Suprapubic skin (tissue), 4 donors: ENCODE data around the gene CMYA5. TPM values are rescaled to one million over a fixed set of nuclear protein-coding genes. Genes with fewer than 3 reads are reported as not detected.
A peak's percentile ranks its signal among the peaks of the same experiment; 100 is the strongest.

Source experiments
- DNase-seq, 2 donors: peaks; one replicate each; pipeline ENCODE4 v3.0.0-alpha.2; 2019; ENCODE audit warnings: low spot score in 2 of 2
- H3K27ac ChIP-seq: fragments of 200-600 bp; sonication (generic); one replicate; pipeline ENCODE4 v1.5.1; 2019
- H3K27me3 ChIP-seq: fragments of 200-600 bp; sonication (generic); one replicate; pipeline ENCODE4 v1.5.1; 2019
- H3K36me3 ChIP-seq: fragments of 200-600 bp; sonication (generic); one replicate; pipeline ENCODE4 v1.5.1; 2019
- H3K4me1 ChIP-seq: fragments of 200-600 bp; sonication (generic); one replicate; pipeline ENCODE4 v1.5.1; 2019
- H3K4me3 ChIP-seq: fragments of 200-600 bp; sonication (generic); one replicate; pipeline ENCODE4 v1.5.1; 2019; ENCODE audit warnings: mild to moderate bottlenecking
- H3K9me3 ChIP-seq: fragments of 200-600 bp; sonication (generic); one replicate; pipeline ENCODE4 v1.5.1; 2019
- CTCF ChIP-seq, 2 donors: fragments of 200-600 bp in 1 of 2; fragments of 450-650 bp in 1 of 2; sonication (generic) in 1 of 2; IDR thresholded peaks; one replicate each; pipeline ENCODE4 v1.5.1; 2016 to 2019; ENCODE audit warnings: antibody characterized with exemption in 2 of 2, mild to moderate bottlenecking in 1 of 2, moderate library complexity in 1 of 2
- EP300 ChIP-seq: sonication (generic); formaldehyde crosslinking; IDR thresholded peaks from one replicate; pipeline ENCODE4 v1.6.1; 2017; ENCODE audit warnings: antibody characterized with exemption
- POLR2A ChIP-seq, 2 donors: fragments of 450-650 bp; IDR thresholded peaks; one replicate each; pipeline ENCODE4 v1.6.1; 2017; ENCODE audit warnings: antibody characterized with exemption in 2 of 2, mild to moderate bottlenecking in 2 of 2, moderate library complexity in 2 of 2
- POLR2AphosphoS5 ChIP-seq, 3 donors: sonication (generic); formaldehyde crosslinking; IDR thresholded peaks; one replicate each; pipeline ENCODE4 v1.6.1; 2017; ENCODE audit warnings: antibody characterized with exemption in 3 of 3
- WGBS: methylation state at CpG from one replicate; pipeline ENCODE4 v1.1.5; 2018; 5-methylcytosine and 5-hydroxymethylcytosine counted together
- total RNA-seq, 4 donors: library from RNA; depleted of rRNA; stranded (reverse); fragments of >200 nt; gene quantifications; one replicate each; pipeline ENCODE4 v1.1.0, GENCODE V29; 2016

Gene CMYA5
- total RNA-seq, 4 donors from 2014 or later: 8.1 to 24.9 (median 10.4) TPM

- Histone ChIP-seq H3K27ac (no peak overlapping the region), H3K9me3 (no peaks in the 10 kb centered on the region), H3K4me3 (no peak overlapping the region), H3K27me3 (no peaks in the 10 kb centered on the region), H3K4me1 (peaks cover 7% of the 10 kb centered on the region), H3K36me3 (no peaks in the 10 kb centered on the region)
- 80% methylated on average over 3 of the region's 3 CpGs for WGBS
- no peak for DNase-seq
- TF ChIP-seq POLR2AphosphoS5 (IDR thresholded peaks at IDR 0.05) (no peak), POLR2A (IDR thresholded peaks at IDR 0.05) (no peak), EP300 (no peak), CTCF (IDR thresholded peaks at IDR 0.05) (no peak)
Measured at GRCh38 chr5:79846198-79846521, 156.5 kb downstream of the CMYA5 start.

GRCh38 chr5:79847561-79847960 lies 157.9 kb downstream of the CMYA5 start:
- Histone ChIP-seq H3K36me3 (no peaks in the 10 kb centered on the region), H3K9me3 (no peaks in the 10 kb centered on the region)
- 95% methylated on average over 8 of the region's 8 CpGs for WGBS

GRCh38 chr5:79849061-79849460 lies 159.4 kb downstream of the CMYA5 start:
- TF ChIP-seq POLR2A (IDR thresholded peaks at IDR 0.05) (no peak), POLR2AphosphoS5 (IDR thresholded peaks at IDR 0.05) (no peak), CTCF (IDR thresholded peaks at IDR 0.05) (no peak), EP300 (no peak)
- Histone ChIP-seq H3K27me3 (no peaks in the 10 kb centered on the region), H3K27ac (no peak overlapping the region), H3K36me3 (no peaks in the 10 kb centered on the region), H3K4me3 (no peak overlapping the region), H3K9me3 (no peaks in the 10 kb centered on the region), H3K4me1 (peaks cover 7% of the 10 kb centered on the region)
- WGBS: 96% methylated on average over 16 of the region's 16 CpGs
- peak in 1 of 2 donors; percentile 65 for DNase-seq

More at GRCh38 chr5:79847561-79847960, 157.9 kb downstream of the CMYA5 start:
- Histone ChIP-seq H3K27me3 (no peaks in the 10 kb centered on the region), H3K27ac (no peak overlapping the region), H3K4me1 (peaks cover 7% of the 10 kb centered on the region), H3K4me3 (no peak overlapping the region)
- no peak for DNase-seq
- TF ChIP-seq CTCF (IDR thresholded peaks at IDR 0.05) (no peak), POLR2AphosphoS5 (IDR thresholded peaks at IDR 0.05) (no peak), EP300 (no peak), POLR2A (IDR thresholded peaks at IDR 0.05) (no peak)

Other genes starting within 250 kb of the CMYA5 start
- 1 to 10 TPM; 6.0 to 7.5 (median 7.0) TPM for gene HOMER1, start 175.7 kb upstream of the CMYA5 start, total RNA-seq
- 100 to 1,000 TPM in 1 of 4 donors, 10 to 100 TPM in 3; 54.0 to 168 (median 60.4) TPM for gene TENT2, start 77.4 kb upstream of the CMYA5 start, total RNA-seq